H1 (cell line): ENCODE data around the gene ARHGEF1. TPM values are rescaled to one million over a fixed set of nuclear protein-coding genes. Genes with fewer than 3 reads are reported as not detected.

ENCODE experiments used
- CREB1 ChIP-seq: IDR thresholded peaks from 2 replicates; pipeline ENCODE4 v1.6.1; 2012; ENCODE audit warnings: inconsistent platforms
- SIRT6 ChIP-seq: IDR thresholded peaks from one replicate; pipeline ENCODE4 v1.7.1; 2012; ENCODE audit warnings: low read length, inconsistent platforms
- polyA plus RNA-seq, 7 experiments: library from polyadenylated mRNA; depleted of rRNA in 3 of 7; stranded (reverse) in 5 of 7; unstranded in 2 of 7; fragments of >200 nt in 5 of 7; fragments of 200-250 nt in 2 of 7; gene quantifications; 1 replicate in 5 of 7; 2 replicates in 1 of 7; 4 replicates in 1 of 7; pipeline versions ENCODE4 v1.2.1 to v1.2.3, GENCODE V29; 2011 to 2013; ENCODE audit warnings: missing spikeins in 2 of 7, mixed read lengths in 2 of 7
- total RNA-seq: library from RNA; stranded (reverse); fragmentation: NEBNext Ultra II Directional; extraction: Animal tissue kit (Norgen Biotek cat#: 25700); gene quantifications from 2 replicates; pipeline ENCODE4 v1.2.1, GENCODE V29; 2021

ARHGEF1 gene
- total and polyA plus RNA-seq, 2 of the 8 experiments (the other 6 are each of a cell fraction or from before 2014, with no cell fraction given) = 23.0 to 49.0 TPM

- no peak for TF ChIP-seq SIRT6
- no peak for TF ChIP-seq CREB1
These were observed 52.9 kb downstream of the ARHGEF1 start (continued) for GRCh38 chr19:41935760-41936415.
